Embryonic facial prominence (tissue), 1 donor: ENCODE data around the gene KRTAP9-3.
"Not testable (repeated sequence)": the region's sequence is repeated elsewhere in the genome, so short reads cannot be mapped to it uniquely, and the experiment has no call there.

Source experiments
- DNase-seq: peaks from one replicate; pipeline ENCODE4 v3.0.0-alpha.2; 2016; ENCODE audit errors: extremely low spot score

Gene KRTAP9-3

GRCh38 chr17:41232399-41233105 is at the start of gene KRTAP9-3:
KRTAP9-3 (plus strand) TSS chr17:41232449; CDS start chr17:41232502, 53 bp downstream.
- not testable (repeated sequence) for DNase-seq

- no peak for DNase-seq
Observed at GRCh38 chr17:41184480-41184961, 47.7 kb upstream of the KRTAP9-3 start, which contains the start of gene KRTAP4-1. KRTAP4-1 (minus strand) TSS chr17:41184911; CDS start chr17:41184854, 57 bp downstream.

- DNase-seq: no peak
Observed at GRCh38 chr17:41185001-41185400, 47.2 kb upstream of the KRTAP9-3 start.

- no peak for DNase-seq
Observed at GRCh38 chr17:41186872-41187271, 45.4 kb upstream of the KRTAP9-3 start.

GRCh38 chr17:41189837-41190318 is 42.4 kb upstream of the KRTAP9-3 start, which contains the start of gene KRTAP9-1:
KRTAP9-1 (plus strand) TSS chr17:41189887; CDS start chr17:41189887, 0 bp downstream.
- not testable (repeated sequence) for DNase-seq

- DNase-seq: no peak
Observed at GRCh38 chr17:41190328-41190727, 41.9 kb upstream of the KRTAP9-3 start.

- no peak for DNase-seq
Observed at GRCh38 chr17:41196068-41196467, 36.2 kb upstream of the KRTAP9-3 start.

- DNase-seq: no peak
Observed at GRCh38 chr17:41199421-41200078, 32.7 kb upstream of the KRTAP9-3 start.

- no peak for DNase-seq
Observed at GRCh38 chr17:41211845-41212466, 20.3 kb upstream of the KRTAP9-3 start.

- no peak for DNase-seq
Observed at GRCh38 chr17:41212524-41213169, 19.6 kb upstream of the KRTAP9-3 start.

GRCh38 chr17:41215681-41216080 is 16.6 kb upstream of the KRTAP9-3 start:
- no peak for DNase-seq

- no peak for DNase-seq
Observed at GRCh38 chr17:41223821-41224220, 8.4 kb upstream of the KRTAP9-3 start.

- DNase-seq: no peak
Observed at GRCh38 chr17:41226051-41226450, 6.2 kb upstream of the KRTAP9-3 start.

- DNase-seq: not testable (repeated sequence)
Observed at GRCh38 chr17:41226598-41227095, 5.6 kb upstream of the KRTAP9-3 start, which contains the start of gene KRTAP9-2. KRTAP9-2 (plus strand) TSS chr17:41226648; CDS start chr17:41226655, 7 bp downstream.

- DNase-seq: no peak
Observed at GRCh38 chr17:41230094-41230493, 2.2 kb upstream of the KRTAP9-3 start.

- no peak for DNase-seq
Observed at GRCh38 chr17:41231731-41232130, 518 bp upstream of the KRTAP9-3 start.

- not testable (repeated sequence) for DNase-seq
Observed at GRCh38 chr17:41237116-41237515, 4.9 kb downstream of the KRTAP9-3 start.

GRCh38 chr17:41237949-41238437 is 5.7 kb downstream of the KRTAP9-3 start, which contains the start of gene KRTAP9-8:
KRTAP9-8 (plus strand) TSS chr17:41237999; CDS start chr17:41238052, 53 bp downstream.
- not testable (repeated sequence) for DNase-seq

- DNase-seq: not testable (repeated sequence)
Observed at GRCh38 chr17:41246995-41247787, 14.9 kb downstream of the KRTAP9-3 start.

GRCh38 chr17:41249637-41250240 is 17.5 kb downstream of the KRTAP9-3 start, which contains the start of gene KRTAP9-4:
KRTAP9-4 (plus strand) TSS chr17:41249687; CDS start chr17:41249721, 34 bp downstream.
- DNase-seq: not testable (repeated sequence)
